ENCODE results near the gene TSHZ2. TPM values are rescaled to one million over a fixed set of nuclear protein-coding genes. Genes with fewer than 3 reads are reported as not detected.

The TSHZ2 gene
- total RNA-seq, 1 experiment from 2014 or later, result 0.07 TPM

DNA sequence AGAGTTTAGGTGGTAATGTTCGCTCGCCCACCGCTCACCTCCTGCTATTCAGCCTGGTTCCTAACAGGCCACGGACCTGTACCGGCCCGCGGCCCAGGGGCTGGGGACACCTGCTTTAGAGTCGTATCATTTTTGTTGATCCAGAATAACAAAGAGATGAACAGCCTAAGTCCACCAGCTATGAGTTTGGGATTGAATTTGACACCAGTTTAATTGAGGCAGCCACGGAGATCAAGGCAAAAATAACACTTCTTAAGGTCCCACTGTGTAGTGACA, 108.5 kb downstream of the TSHZ2 start:
- Histone ChIP-seq H3K4me2 (ENCODE audit: low read length) (no peak overlapping the region), H3K79me2 (ENCODE audit: insufficient read depth, low read length) (no peaks in the 10 kb centered on the region), H3K9ac (ENCODE audit: low read length) (no peak overlapping the region), H3K27ac (ENCODE audit: low read depth, low read length) (no peak overlapping the region), H3K9me2 (ENCODE audit: insufficient read depth) (no peaks in the 10 kb centered on the region), H3K4me3 (replicated peaks in 1 of 2; ENCODE audit: low read depth in 1 of 2, low read length in 2 of 2) (no peak overlapping the region), H4K20me1 (ENCODE audit: insufficient read depth) (no peaks in the 10 kb centered on the region), H2AFZ (ENCODE audit: low read depth, low read length, poor library complexity, severe bottlenecking) (no peak overlapping the region), H3K9me3 (ENCODE audit: control insufficient read depth in 1 of 2, insufficient read depth in 1 of 2, low read depth in 1 of 2, low read length in 2 of 2) (no peaks in the 10 kb centered on the region), H3K4me1 (ENCODE audit: control insufficient read depth in 1 of 2, insufficient read depth in 2 of 2, low read length in 2 of 2) (no peaks in the 10 kb centered on the region; a peak in 1 of 4 replicates), H3K27me3 (ENCODE audit: insufficient read depth, low read length) (0 out of 2 replicates have a peak, but pooled peaks cover 4% of the 10 kb centered on the region), H3K36me3 (ENCODE audit: control insufficient read depth in 1 of 2, insufficient read depth in 2 of 2, low read length in 2 of 2) (no peaks in the 10 kb centered on the region)
- POLR2A ChIA-PET, result no interaction called here
- BruUV-seq (replicated peaks), result no TSS peak
- intact Hi-C loops (cut with micrococcal nuclease), result no loop called here
- RAD21 ChIA-PET (ENCODE audit: low non-redundant PET in 1 of 2, low total read pairs in 2 of 2, uncharacterized antibody in 2 of 2, unreplicated experiment in 2 of 2), result no interaction called here
- TF ChIP-seq SRF (IDR thresholded peaks at IDR 0.05; ENCODE audit: low read depth) (no peak), ELF1 (IDR thresholded peaks at IDR 0.05; ENCODE audit: borderline replicate concordance, low read depth) (no peak), YY1 (IDR thresholded peaks at IDR 0.05; ENCODE audit: extremely low read depth, insufficient replicate concordance, low read depth, low read length) (no peak), FOSL1 (IDR thresholded peaks at IDR 0.05; ENCODE audit: low read depth) (no peak), ZNF274 (IDR thresholded peaks at IDR 0.05; ENCODE audit: low read depth, low read length) (no peak), SP1 (IDR thresholded peaks at IDR 0.05; ENCODE audit: low read depth) (no peak), EZH2phosphoT487 (IDR thresholded peaks at IDR 0.05; ENCODE audit: borderline replicate concordance) (no peak), EGR1 (IDR thresholded peaks at IDR 0.05; ENCODE audit: low read depth) (no peak), CBX3 (IDR thresholded peaks at IDR 0.05; ENCODE audit: low read depth) (no peak), POLR2A (IDR thresholded peaks at IDR 0.05; ENCODE audit: borderline replicate concordance, extremely low read depth, insufficient read depth, insufficient read length) (no peak), RAD21 (IDR thresholded peaks at IDR 0.05; ENCODE audit: low read depth) (no peak), POLR2AphosphoS5 (IDR thresholded peaks at IDR 0.05; ENCODE audit: low read depth, low read length) (no peak)
- TF ChIP-seq, protein P1, sequence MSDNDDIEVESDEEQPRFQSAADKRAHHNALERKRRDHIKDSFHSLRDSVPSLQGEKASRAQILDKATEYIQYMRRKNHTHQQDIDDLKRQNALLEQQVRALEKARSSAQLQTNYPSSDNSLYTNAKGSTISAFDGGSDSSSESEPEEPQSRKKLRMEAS (IDR thresholded peaks at IDR 0.05), result no peak
- TF ChIP-seq, protein P2, sequence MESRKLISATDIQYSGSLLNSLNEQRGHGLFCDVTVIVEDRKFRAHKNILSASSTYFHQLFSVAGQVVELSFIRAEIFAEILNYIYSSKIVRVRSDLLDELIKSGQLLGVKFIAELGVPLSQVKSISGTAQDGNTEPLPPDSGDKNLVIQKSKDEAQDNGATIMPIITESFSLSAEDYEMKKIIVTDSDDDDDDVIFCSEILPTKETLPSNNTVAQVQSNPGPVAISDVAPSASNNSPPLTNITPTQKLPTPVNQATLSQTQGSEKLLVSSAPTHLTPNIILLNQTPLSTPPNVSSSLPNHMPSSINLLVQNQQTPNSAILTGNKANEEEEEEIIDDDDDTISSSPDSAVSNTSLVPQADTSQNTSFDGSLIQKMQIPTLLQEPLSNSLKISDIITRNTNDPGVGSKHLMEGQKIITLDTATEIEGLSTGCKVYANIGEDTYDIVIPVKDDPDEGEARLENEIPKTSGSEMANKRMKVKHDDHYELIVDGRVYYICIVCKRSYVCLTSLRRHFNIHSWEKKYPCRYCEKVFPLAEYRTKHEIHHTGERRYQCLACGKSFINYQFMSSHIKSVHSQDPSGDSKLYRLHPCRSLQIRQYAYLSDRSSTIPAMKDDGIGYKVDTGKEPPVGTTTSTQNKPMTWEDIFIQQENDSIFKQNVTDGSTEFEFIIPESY (IDR thresholded peaks at IDR 0.05; ENCODE audit: extremely low read depth, insufficient replicate concordance, low read length), result no peak
- TF ChIP-seq, protein P3, sequence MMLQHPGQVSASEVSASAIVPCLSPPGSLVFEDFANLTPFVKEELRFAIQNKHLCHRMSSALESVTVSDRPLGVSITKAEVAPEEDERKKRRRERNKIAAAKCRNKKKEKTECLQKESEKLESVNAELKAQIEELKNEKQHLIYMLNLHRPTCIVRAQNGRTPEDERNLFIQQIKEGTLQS (IDR thresholded peaks at IDR 0.05), result no peak
- TF ChIP-seq, protein P4, sequence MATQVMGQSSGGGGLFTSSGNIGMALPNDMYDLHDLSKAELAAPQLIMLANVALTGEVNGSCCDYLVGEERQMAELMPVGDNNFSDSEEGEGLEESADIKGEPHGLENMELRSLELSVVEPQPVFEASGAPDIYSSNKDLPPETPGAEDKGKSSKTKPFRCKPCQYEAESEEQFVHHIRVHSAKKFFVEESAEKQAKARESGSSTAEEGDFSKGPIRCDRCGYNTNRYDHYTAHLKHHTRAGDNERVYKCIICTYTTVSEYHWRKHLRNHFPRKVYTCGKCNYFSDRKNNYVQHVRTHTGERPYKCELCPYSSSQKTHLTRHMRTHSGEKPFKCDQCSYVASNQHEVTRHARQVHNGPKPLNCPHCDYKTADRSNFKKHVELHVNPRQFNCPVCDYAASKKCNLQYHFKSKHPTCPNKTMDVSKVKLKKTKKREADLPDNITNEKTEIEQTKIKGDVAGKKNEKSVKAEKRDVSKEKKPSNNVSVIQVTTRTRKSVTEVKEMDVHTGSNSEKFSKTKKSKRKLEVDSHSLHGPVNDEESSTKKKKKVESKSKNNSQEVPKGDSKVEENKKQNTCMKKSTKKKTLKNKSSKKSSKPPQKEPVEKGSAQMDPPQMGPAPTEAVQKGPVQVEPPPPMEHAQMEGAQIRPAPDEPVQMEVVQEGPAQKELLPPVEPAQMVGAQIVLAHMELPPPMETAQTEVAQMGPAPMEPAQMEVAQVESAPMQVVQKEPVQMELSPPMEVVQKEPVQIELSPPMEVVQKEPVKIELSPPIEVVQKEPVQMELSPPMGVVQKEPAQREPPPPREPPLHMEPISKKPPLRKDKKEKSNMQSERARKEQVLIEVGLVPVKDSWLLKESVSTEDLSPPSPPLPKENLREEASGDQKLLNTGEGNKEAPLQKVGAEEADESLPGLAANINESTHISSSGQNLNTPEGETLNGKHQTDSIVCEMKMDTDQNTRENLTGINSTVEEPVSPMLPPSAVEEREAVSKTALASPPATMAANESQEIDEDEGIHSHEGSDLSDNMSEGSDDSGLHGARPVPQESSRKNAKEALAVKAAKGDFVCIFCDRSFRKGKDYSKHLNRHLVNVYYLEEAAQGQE (IDR thresholded peaks at IDR 0.05; ENCODE audit: low read depth), result no peak
- CTCF ChIA-PET, result no interaction called here
- ATAC-seq, result no peak
- DNase-seq (ENCODE audit: low read depth, low spot score), result no peak

Measured in HCT116 (cell line).